ENCODE measurements around the gene ANKRD28. TPM values are rescaled to one million over a fixed set of nuclear protein-coding genes. Genes with fewer than 3 reads are reported as not detected.

The ANKRD28 gene
- total and polyA plus RNA-seq, 7 donors: 13.4 to 64.5 (median 41.5) TPM

DNA sequence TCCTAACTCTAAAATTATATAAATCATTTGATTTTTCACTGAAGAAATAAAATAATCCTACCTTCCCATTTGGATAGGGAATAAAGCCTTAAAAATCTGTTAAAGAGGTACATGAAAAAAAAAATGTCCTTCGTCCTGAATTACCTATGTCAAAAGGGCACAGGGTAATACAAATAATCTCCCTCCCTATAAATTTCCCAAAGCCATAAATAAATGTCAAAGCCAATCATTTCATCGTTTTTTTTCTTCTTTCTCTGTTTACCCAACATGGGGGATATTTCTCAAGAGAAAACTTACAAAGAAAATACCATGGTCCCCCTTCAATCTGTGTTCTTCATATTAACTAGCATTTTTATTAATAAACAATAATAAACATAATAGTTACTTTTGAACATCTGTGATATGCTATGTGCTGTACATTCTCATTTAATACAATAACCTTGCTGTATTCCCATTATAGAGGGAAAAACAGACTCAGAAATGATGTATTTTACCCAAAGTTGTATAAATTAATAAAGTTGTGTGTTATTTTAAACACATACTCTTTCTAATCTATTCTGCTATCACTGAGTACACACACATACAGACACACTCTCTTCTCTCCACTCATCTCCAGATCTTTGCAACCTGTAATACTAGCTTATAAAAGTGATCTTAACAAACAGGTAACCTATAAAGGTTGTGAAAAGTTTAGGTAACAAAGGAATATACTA is 910 bp upstream of the ANKRD28 start:
- H3K4me3 ChIP-seq: peak overlapping the region in 1 of 4 donors; percentile 47
- H3K4me1 ChIP-seq: peaks cover 0 to 34% (median 16%) of the 10 kb centered on the region in 4 donors
- H3K9me3 ChIP-seq: no peaks in the 10 kb centered on the region
- H3K36me3 ChIP-seq: no peaks in the 10 kb centered on the region
- no peak for DNase-seq
- 30 to 50% methylated on average over 2 of the region's 2 CpGs for WGBS, 2 donors
- H3K27me3 ChIP-seq: no peaks in the 10 kb centered on the region
- intact Hi-C loops (cut with DNase I): no loop called here
- TF ChIP-seq, protein P1, sequence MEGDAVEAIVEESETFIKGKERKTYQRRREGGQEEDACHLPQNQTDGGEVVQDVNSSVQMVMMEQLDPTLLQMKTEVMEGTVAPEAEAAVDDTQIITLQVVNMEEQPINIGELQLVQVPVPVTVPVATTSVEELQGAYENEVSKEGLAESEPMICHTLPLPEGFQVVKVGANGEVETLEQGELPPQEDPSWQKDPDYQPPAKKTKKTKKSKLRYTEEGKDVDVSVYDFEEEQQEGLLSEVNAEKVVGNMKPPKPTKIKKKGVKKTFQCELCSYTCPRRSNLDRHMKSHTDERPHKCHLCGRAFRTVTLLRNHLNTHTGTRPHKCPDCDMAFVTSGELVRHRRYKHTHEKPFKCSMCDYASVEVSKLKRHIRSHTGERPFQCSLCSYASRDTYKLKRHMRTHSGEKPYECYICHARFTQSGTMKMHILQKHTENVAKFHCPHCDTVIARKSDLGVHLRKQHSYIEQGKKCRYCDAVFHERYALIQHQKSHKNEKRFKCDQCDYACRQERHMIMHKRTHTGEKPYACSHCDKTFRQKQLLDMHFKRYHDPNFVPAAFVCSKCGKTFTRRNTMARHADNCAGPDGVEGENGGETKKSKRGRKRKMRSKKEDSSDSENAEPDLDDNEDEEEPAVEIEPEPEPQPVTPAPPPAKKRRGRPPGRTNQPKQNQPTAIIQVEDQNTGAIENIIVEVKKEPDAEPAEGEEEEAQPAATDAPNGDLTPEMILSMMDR (IDR thresholded peaks at IDR 0.05): no peak
- TF ChIP-seq EP300 (IDR thresholded peaks at IDR 0.05): no peak
- TF ChIP-seq POLR2AphosphoS5 (IDR thresholded peaks at IDR 0.05): no peak
- no peak for TF ChIP-seq POLR2A (IDR thresholded peaks at IDR 0.05)
- H3K27ac ChIP-seq: peak overlapping the region; percentile 83 to 93 (median 88)

DNA sequence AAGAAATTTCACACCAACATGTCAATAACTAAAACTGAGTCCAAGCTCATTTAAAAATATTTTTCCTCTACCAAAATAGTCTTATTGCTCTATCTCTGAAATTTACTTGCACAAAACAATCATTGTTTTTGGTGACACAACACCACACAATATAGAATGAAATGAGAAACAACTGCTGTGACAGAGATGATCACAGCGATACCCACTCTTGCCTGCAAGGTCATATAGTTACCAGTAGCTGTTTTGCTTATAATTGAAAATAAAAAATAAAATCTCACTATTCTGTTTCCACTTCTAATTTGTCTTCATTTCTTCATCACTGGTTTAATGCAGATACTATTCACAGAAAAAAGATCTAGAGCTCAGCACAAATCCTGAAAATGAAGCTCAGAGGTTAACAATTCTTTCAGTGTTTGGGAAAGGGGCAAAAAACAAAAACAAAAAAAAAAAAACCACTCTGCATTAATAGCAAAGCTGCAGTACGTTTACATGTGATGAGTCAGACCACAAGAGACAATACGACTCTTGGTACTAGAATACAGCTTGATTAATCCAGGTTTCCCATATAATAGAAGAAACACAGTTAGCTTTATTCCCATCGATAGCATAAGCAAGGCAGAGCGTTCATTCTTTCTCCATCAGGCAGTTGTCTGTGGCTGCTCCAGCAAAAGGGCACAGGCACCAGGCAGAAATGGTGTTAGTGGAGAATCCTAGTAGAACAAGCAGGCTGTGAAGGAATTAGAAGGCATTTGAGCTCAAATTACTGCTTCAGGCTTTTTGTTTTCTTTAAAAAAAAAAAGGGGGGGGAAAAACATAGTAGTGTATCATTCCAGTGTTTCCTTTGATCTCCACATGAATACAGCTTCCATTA is 773 bp downstream of the ANKRD28 start:
- H3K27me3 ChIP-seq: no peaks in the 10 kb centered on the region
- H3K4me1 ChIP-seq: peaks cover 0 to 45% (median 23%) of the 10 kb centered on the region in 4 donors
- intact Hi-C loops (cut with DNase I): no loop called here
- peak overlapping the region; percentile 83 to 93 (median 88) for H3K27ac ChIP-seq
- DNase-seq: no peak
- TF ChIP-seq POLR2AphosphoS5 (IDR thresholded peaks at IDR 0.05) (no peak), POLR2A (IDR thresholded peaks at IDR 0.05) (no peak), EP300 (IDR thresholded peaks at IDR 0.05) (no peak)
- TF ChIP-seq, protein P1 (IDR thresholded peaks at IDR 0.05): no peak
- H3K9me3 ChIP-seq: no peaks in the 10 kb centered on the region
- peak overlapping the region; percentile 32 to 51 (median 40) for H3K4me3 ChIP-seq
- no peaks in the 10 kb centered on the region for H3K36me3 ChIP-seq
- WGBS, 2 donors: 19 to 21% methylated on average over 5 of the region's 5 CpGs

DNA sequence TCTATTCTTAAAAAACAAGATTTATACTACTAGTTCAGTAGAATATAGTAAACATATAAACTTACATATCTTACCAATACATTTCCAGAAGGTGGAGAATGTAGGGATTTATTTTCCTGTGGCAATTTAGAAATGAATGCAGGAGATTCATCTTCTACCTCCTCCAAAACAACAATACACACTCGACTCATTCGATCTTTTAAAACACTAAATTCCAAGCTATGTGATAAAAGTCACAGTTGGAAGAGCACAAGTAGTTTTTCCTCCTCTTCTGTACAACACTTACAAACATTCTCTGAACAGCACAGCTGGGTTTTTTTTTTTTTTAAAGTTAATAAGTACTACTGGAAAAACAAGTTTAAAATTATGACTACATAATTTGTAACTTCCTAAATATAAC is 1.4 kb downstream of the ANKRD28 start:
- WGBS, 2 donors: 7 to 9% methylated on average over 2 of the region's 2 CpGs
- intact Hi-C loops (cut with DNase I): no loop called here
- no peaks in the 10 kb centered on the region for H3K27me3 ChIP-seq
- no peak for DNase-seq
- no peaks in the 10 kb centered on the region for H3K36me3 ChIP-seq
- H3K4me3 ChIP-seq: peak overlapping the region; percentile 32 to 51 (median 40)
- TF ChIP-seq POLR2A (IDR thresholded peaks at IDR 0.05) (no peak), POLR2AphosphoS5 (IDR thresholded peaks at IDR 0.05) (no peak)
- no peaks in the 10 kb centered on the region for H3K9me3 ChIP-seq
- H3K27ac ChIP-seq: peak overlapping the region; percentile 83 to 93 (median 88)
- peaks cover 0 to 45% (median 25%) of the 10 kb centered on the region in 4 donors for H3K4me1 ChIP-seq

DNA sequence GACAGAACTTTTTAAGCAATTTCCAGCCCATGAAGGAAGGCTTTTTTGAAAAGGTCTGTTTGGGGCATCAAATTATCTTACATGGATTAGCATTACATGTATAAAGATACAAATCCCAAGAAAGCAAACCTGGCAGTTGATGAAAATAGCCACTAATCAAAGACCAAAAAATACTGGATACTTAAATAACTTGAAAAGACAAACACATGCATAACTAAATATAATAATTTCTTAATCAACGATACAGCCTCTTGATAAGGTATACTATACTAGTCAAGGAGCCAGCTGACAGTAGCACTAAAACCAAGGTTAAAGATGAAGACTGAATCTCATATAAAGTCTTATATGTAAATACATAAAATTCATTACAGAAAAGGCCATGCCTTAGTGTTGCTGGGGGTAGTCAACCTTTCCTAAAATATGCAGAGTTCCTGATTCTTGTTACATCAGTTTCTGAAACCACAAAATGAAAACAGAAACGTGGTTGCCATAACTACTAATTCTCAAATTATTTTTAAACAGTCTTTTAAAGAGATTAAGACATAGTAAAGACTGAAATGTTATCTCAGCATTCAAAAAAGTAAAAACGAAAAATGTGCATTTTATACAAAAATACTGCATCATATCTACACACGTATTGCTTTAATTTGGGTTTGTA is 2.0 kb downstream of the ANKRD28 start:
- 30 to 46% methylated on average over 4 of the region's 4 CpGs for WGBS, 2 donors
- Histone ChIP-seq H3K9me3 (no peaks in the 10 kb centered on the region), H3K4me3 (peak overlapping the region; percentile 32 to 51 (median 40)), H3K27ac (peak overlapping the region; percentile 83 to 93 (median 88)), H3K27me3 (no peaks in the 10 kb centered on the region), H3K36me3 (no peaks in the 10 kb centered on the region), H3K4me1 (peaks cover 0 to 45% (median 23%) of the 10 kb centered on the region in 4 donors)
- TF ChIP-seq POLR2AphosphoS5 (IDR thresholded peaks at IDR 0.05) (no peak), EP300 (IDR thresholded peaks at IDR 0.05) (no peak), POLR2A (IDR thresholded peaks at IDR 0.05) (no peak)
- TF ChIP-seq, protein P1 (IDR thresholded peaks at IDR 0.05): no peak
- DNase-seq: no peak
- intact Hi-C loops (cut with DNase I): no loop called here

Measured in sigmoid colon (tissue), 7 donors.